GM23338 (cell line): ENCODE data around the gene TMEM134. TPM values are rescaled to one million over a fixed set of nuclear protein-coding genes. Genes with fewer than 3 reads are reported as not detected.
"Not testable (repeated sequence)": the region's sequence is repeated elsewhere in the genome, so short reads cannot be mapped to it uniquely, and the experiment has no call there.

ENCODE experiments used
- ATAC-seq: fragments of 200-7000 bp; cut with Tn5 transposase; 3 replicates; pipeline ENCODE4 v1.9.1; 2020
- DNase-seq: peaks from one replicate; pipeline ENCODE4 v3.0.0-alpha.2; 2015; ENCODE audit warnings: low spot score
- H2AFZ ChIP-seq: fragments of 200-600 bp; sonication (generic); 2 replicates; pipeline ENCODE4 v1.8.0; 2016; ENCODE audit warnings: antibody characterized with exemption, mild to moderate bottlenecking, moderate library complexity
- H3F3A ChIP-seq: fragments of 200-600 bp; sonication (generic); replicated peaks from 2 replicates; pipeline ENCODE4 v1.8.0; 2017; ENCODE audit warnings: antibody characterized with exemption, mixed run types, low read depth
- H3K27ac ChIP-seq: fragments of 200-600 bp; sonication (generic); 2 replicates; pipeline ENCODE4 v1.6.1; 2016; ENCODE audit warnings: low read depth
- H3K27me3 ChIP-seq: fragments of 200-600 bp; sonication (generic); 2 replicates; pipeline ENCODE4 v1.8.0; 2016; ENCODE audit warnings: mild to moderate bottlenecking, mixed run types, moderate library complexity; ENCODE audit not compliant: insufficient read depth
- H3K36me3 ChIP-seq: fragments of 200-600 bp; sonication (generic); 2 replicates; pipeline ENCODE4 v1.8.0; 2016; ENCODE audit warnings: mild to moderate bottlenecking; ENCODE audit not compliant: insufficient read depth
- H3K4me1 ChIP-seq: fragments of 200-600 bp; sonication (generic); 2 replicates; pipeline ENCODE4 v1.8.0; 2016; ENCODE audit warnings: mild to moderate bottlenecking, moderate library complexity; ENCODE audit not compliant: insufficient read depth
- H3K4me2 ChIP-seq: fragments of 200-600 bp; sonication (generic); 2 replicates; pipeline ENCODE4 v1.7.1; 2017; ENCODE audit warnings: mixed run types
- H3K4me3 ChIP-seq: fragments of 200-600 bp; sonication (generic); 2 replicates; pipeline ENCODE4 v1.6.1; 2016; ENCODE audit warnings: mixed run types
- H3K79me2 ChIP-seq: fragments of 200-600 bp; sonication (generic); replicated peaks from 2 replicates; pipeline ENCODE4 v1.8.0; 2017; ENCODE audit warnings: mild to moderate bottlenecking; ENCODE audit not compliant: insufficient read depth
- H3K9me2 ChIP-seq: fragments of 200-600 bp; sonication (generic); 2 replicates; pipeline ENCODE4 v1.8.0; 2017; ENCODE audit not compliant: insufficient read depth
- H4K20me1 ChIP-seq: fragments of 200-600 bp; sonication (generic); replicated peaks from 2 replicates; pipeline ENCODE4 v1.8.0; 2017; ENCODE audit warnings: mild to moderate bottlenecking; ENCODE audit not compliant: insufficient read depth
- H3K27ac Mint-ChIP-seq: 2 replicates; pipeline ENCODE4 v1.8.0; 2020; ENCODE audit warnings: inconsistent platforms, mild to moderate bottlenecking, moderate library complexity, mixed read lengths
- H3K27me3 Mint-ChIP-seq: 3 replicates; pipeline ENCODE4 v1.8.0; 2022; ENCODE audit warnings: low read depth, mild to moderate bottlenecking, moderate library complexity, mixed read lengths, inconsistent platforms; ENCODE audit not compliant: insufficient read depth, poor library complexity
- H3K36me3 Mint-ChIP-seq: 3 replicates; pipeline ENCODE4 v1.8.0; 2021; ENCODE audit warnings: low read depth, mild to moderate bottlenecking, inconsistent platforms, moderate library complexity, mixed read lengths
- H3K4me1 Mint-ChIP-seq: 3 replicates; pipeline ENCODE4 v1.8.0; 2020; ENCODE audit warnings: mild to moderate bottlenecking, inconsistent platforms, mixed read lengths
- H3K4me3 Mint-ChIP-seq: 3 replicates; pipeline ENCODE4 v1.8.0; 2021; ENCODE audit warnings: moderate library complexity, mild to moderate bottlenecking, inconsistent platforms, mixed read lengths
- H3K9me3 Mint-ChIP-seq: 3 replicates; pipeline ENCODE4 v1.8.0; 2020; ENCODE audit warnings: moderate library complexity, mild to moderate bottlenecking, inconsistent platforms, mixed read lengths
- NANOG ChIP-seq: IDR thresholded peaks from 2 replicates; pipeline ENCODE4 v1.6.1; 2016; ENCODE audit warnings: antibody characterized with exemption, borderline replicate concordance
- polyA plus RNA-seq: library from polyadenylated mRNA; unstranded; fragments of >200 nt; fragmentation: Nextera tagmentation; extraction: Ambion mirVana; gene quantifications from 2 replicates; pipeline ENCODE4 v1.2.1, GENCODE V29; 2016
- total RNA-seq: library from RNA; depleted of rRNA; stranded (reverse); fragments of >200 nt; shearing (Covaris generic); gene quantifications from 2 replicates; pipeline ENCODE4 v1.2.3, GENCODE V29; 2014
- TF ChIP-seq, protein P1 (sequence below): IDR thresholded peaks from one replicate; pipeline ENCODE4 v1.6.1; 2018; ENCODE audit warnings: antibody characterized with exemption; ENCODE audit not compliant: unreplicated experiment
- TF ChIP-seq, protein P2 (sequence below): fragments of 250-450 bp; sonication (Bioruptor Pico); IDR thresholded peaks from 2 replicates; pipeline ENCODE4 v1.5.0; 2020; ENCODE audit warnings: mild to moderate bottlenecking, moderate library complexity

TMEM134 gene
- total and polyA plus RNA-seq, 2 experiments from 2014 or later: 61.4 to 69.2 TPM

DNA sequence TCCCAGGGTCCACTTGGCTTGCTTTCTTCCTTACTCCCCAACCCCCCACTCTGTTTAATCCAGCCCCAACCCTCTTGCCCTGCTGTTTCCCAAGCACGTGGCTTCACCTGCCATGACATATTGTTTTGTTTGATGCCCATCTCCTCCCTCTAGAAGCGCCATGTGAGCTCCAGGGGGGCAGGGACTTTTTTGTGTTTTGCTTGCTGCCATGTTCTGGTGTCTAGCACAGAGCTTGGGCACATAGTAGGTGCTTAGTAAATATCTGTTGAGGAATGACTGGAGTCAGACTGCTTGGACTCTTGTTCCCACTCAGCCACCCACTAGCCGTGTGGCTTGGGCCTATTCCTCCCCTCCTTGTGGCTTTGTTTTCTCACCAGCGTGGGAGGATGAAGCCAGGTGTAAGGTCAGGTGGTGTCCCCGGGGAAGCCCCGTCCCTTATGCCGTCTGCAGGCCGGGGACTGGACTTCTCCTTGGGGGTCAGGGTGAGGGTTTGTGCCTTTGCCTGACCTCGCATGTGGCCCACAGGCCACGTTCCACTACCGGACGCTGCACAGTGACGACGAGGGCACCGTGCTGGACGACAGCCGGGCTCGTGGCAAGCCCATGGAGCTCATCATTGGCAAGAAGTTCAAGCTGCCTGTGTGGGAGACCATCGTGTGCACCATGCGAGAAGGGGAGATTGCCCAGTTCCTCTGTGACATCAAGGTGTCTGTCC lies 17.6 kb upstream of the TMEM134 start (continued):
- TF ChIP-seq, protein P1, sequence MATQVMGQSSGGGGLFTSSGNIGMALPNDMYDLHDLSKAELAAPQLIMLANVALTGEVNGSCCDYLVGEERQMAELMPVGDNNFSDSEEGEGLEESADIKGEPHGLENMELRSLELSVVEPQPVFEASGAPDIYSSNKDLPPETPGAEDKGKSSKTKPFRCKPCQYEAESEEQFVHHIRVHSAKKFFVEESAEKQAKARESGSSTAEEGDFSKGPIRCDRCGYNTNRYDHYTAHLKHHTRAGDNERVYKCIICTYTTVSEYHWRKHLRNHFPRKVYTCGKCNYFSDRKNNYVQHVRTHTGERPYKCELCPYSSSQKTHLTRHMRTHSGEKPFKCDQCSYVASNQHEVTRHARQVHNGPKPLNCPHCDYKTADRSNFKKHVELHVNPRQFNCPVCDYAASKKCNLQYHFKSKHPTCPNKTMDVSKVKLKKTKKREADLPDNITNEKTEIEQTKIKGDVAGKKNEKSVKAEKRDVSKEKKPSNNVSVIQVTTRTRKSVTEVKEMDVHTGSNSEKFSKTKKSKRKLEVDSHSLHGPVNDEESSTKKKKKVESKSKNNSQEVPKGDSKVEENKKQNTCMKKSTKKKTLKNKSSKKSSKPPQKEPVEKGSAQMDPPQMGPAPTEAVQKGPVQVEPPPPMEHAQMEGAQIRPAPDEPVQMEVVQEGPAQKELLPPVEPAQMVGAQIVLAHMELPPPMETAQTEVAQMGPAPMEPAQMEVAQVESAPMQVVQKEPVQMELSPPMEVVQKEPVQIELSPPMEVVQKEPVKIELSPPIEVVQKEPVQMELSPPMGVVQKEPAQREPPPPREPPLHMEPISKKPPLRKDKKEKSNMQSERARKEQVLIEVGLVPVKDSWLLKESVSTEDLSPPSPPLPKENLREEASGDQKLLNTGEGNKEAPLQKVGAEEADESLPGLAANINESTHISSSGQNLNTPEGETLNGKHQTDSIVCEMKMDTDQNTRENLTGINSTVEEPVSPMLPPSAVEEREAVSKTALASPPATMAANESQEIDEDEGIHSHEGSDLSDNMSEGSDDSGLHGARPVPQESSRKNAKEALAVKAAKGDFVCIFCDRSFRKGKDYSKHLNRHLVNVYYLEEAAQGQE: no peak
- no peak for TF ChIP-seq NANOG
- TF ChIP-seq, protein P2, sequence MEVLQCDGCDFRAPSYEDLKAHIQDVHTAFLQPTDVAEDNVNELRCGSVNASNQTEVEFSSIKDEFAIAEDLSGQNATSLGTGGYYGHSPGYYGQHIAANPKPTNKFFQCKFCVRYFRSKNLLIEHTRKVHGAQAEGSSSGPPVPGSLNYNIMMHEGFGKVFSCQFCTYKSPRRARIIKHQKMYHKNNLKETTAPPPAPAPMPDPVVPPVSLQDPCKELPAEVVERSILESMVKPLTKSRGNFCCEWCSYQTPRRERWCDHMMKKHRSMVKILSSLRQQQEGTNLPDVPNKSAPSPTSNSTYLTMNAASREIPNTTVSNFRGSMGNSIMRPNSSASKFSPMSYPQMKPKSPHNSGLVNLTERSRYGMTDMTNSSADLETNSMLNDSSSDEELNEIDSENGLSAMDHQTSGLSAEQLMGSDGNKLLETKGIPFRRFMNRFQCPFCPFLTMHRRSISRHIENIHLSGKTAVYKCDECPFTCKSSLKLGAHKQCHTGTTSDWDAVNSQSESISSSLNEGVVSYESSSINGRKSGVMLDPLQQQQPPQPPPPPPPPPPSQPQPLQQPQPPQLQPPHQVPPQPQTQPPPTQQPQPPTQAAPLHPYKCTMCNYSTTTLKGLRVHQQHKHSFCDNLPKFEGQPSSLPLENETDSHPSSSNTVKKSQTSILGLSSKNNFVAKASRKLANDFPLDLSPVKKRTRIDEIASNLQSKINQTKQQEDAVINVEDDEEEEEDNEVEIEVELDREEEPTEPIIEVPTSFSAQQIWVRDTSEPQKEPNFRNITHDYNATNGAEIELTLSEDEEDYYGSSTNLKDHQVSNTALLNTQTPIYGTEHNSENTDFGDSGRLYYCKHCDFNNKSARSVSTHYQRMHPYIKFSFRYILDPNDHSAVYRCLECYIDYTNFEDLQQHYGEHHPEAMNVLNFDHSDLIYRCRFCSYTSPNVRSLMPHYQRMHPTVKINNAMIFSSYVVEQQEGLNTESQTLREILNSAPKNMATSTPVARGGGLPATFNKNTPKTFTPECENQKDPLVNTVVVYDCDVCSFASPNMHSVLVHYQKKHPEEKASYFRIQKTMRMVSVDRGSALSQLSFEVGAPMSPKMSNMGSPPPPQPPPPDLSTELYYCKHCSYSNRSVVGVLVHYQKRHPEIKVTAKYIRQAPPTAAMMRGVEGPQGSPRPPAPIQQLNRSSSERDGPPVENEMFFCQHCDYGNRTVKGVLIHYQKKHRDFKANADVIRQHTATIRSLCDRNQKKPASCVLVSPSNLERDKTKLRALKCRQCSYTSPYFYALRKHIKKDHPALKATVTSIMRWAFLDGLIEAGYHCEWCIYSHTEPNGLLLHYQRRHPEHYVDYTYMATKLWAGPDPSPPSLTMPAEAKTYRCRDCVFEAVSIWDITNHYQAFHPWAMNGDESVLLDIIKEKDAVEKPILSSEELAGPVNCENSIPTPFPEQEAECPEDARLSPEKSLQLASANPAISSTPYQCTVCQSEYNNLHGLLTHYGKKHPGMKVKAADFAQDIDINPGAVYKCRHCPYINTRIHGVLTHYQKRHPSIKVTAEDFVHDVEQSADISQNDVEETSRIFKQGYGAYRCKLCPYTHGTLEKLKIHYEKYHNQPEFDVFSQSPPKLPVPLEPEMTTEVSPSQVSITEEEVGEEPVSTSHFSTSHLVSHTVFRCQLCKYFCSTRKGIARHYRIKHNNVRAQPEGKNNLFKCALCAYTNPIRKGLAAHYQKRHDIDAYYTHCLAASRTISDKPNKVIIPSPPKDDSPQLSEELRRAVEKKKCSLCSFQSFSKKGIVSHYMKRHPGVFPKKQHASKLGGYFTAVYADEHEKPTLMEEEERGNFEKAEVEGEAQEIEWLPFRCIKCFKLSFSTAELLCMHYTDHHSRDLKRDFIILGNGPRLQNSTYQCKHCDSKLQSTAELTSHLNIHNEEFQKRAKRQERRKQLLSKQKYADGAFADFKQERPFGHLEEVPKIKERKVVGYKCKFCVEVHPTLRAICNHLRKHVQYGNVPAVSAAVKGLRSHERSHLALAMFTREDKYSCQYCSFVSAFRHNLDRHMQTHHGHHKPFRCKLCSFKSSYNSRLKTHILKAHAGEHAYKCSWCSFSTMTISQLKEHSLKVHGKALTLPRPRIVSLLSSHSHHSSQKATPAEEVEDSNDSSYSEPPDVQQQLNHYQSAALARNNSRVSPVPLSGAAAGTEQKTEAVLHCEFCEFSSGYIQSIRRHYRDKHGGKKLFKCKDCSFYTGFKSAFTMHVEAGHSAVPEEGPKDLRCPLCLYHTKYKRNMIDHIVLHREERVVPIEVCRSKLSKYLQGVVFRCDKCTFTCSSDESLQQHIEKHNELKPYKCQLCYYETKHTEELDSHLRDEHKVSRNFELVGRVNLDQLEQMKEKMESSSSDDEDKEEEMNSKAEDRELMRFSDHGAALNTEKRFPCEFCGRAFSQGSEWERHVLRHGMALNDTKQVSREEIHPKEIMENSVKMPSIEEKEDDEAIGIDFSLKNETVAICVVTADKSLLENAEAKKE (CRISPR knock-in tag): no peak

DNA sequence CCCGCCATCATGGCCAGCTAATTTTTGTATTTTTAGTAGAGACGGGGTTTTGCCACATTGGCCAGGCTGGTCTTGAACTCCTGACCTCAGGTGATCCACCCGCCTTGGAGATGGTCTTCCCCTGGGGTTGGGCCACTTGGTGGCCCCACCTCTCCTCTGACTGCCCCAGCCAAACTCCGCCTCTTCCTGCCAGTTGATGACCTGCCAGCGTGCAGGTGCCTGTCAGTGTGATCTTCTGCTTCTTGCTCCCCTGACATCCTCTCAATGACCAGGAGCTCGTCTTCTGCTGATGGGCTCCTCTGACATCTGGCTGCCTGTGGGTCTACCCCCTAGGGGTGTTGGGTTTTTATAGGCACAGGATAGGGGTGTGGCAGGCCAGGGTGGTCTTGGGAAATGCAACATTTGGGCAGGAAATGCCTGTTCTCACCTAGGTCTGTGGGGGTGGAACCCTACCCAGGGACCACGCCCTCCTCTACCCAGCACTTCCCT lies 16.9 kb upstream of the TMEM134 start:
- not testable (repeated sequence) for H3K4me2 ChIP-seq, H3K79me2 ChIP-seq, H4K20me1 ChIP-seq, H3K27ac ChIP-seq, H3K36me3 ChIP-seq, H3K4me3 Mint-ChIP-seq, H3K4me3 ChIP-seq, ATAC-seq, H3K9me3 Mint-ChIP-seq, H2AFZ ChIP-seq, H3K27ac Mint-ChIP-seq, H3K27me3 ChIP-seq, H3K4me1 ChIP-seq, H3F3A ChIP-seq, H3K9me2 ChIP-seq
- Mint-ChIP-seq H3K4me1 (peaks cover 23% of the 10 kb centered on the region), H3K36me3 (peaks cover 14% of the 10 kb centered on the region; the same call in 1 of the 3 replicates), H3K27me3 (peaks cover 27% of the 10 kb centered on the region)
- peak; percentile 58 for DNase-seq
